HepG2 (cell line): Measurements from ENCODE around the gene HSDL2. TPM values are rescaled to one million over a fixed set of nuclear protein-coding genes. Genes with fewer than 3 reads are reported as not detected.

Experiments used
- ATAC-seq: fragments of 200-7000 bp; cut with Tn5 transposase; 3 replicates; pipeline ENCODE4 v1.9.1; 2020; ENCODE audit warnings: mild to moderate bottlenecking, moderate library complexity
- BruUV-seq: library from RNA; stranded (reverse); fragments of 400-500 nt; replicated peaks from 2 replicates; lab custom pipeline; 2021; lab: Mats Ljungman, UMichigan
- CTCF ChIA-PET: fragments of 300-600 bp; formaldehyde crosslinking; extraction: SDS; loops from one replicate; lab custom pipeline; 2021; ENCODE audit warnings: low total read pairs, inconsistent platforms, low intra/inter-chr PET ratio; lab: Yijun Ruan, JAX
- POLR2A ChIA-PET: fragments of 350-600 bp; sonication (Branson Sonifier 250); formaldehyde crosslinking; loops from one replicate; lab custom pipeline; 2020; ENCODE audit warnings: antibody characterized with exemption, inconsistent platforms; lab: Yijun Ruan, JAX
- DNase-seq: peaks from one replicate; pipeline ENCODE4 v3.0.0-alpha.2; 2015; ENCODE audit warnings: low spot score
- FAIRE-seq: peaks from 3 replicates; lab custom pipeline; 2011; peaks lifted over from hg19 to GRCh38; lab: Jason Lieb, UNC
- H2AFZ ChIP-seq: one replicate; pipeline ENCODE4 v1.6.1; 2011; ENCODE audit warnings: low read length, inconsistent platforms
- H3K27ac ChIP-seq: fragments of 300-600 bp; 3 replicates; pipeline ENCODE4 v1.8.0; 2011; ENCODE audit warnings: mixed run types, mild to moderate bottlenecking, mixed read lengths, low read length, inconsistent platforms; ENCODE audit not compliant: insufficient read depth; ENCODE audit errors: extremely low read length
- H3K27me3 ChIP-seq, 2 experiments: fragments of 200-600 bp in 1 of 2; 2 replicates in 1 of 2; 3 replicates in 1 of 2; pipeline versions ENCODE4 v1.6.0 to v1.8.0; 2011; ENCODE audit warnings: low read length in 2 of 2, mild to moderate bottlenecking in 2 of 2, moderate library complexity in 2 of 2, inconsistent platforms in 1 of 2; ENCODE audit not compliant: insufficient read depth in 2 of 2, control insufficient read depth in 1 of 2
- H3K36me3 ChIP-seq, 2 experiments: fragments of 200-600 bp in 1 of 2; replicated peaks in 1 of 2; 2 replicates in 1 of 2; 3 replicates in 1 of 2; pipeline versions ENCODE4 v1.5.1 to v1.8.0; 2011; ENCODE audit warnings: low read length in 2 of 2, inconsistent platforms in 1 of 2; ENCODE audit not compliant: insufficient read depth in 2 of 2, control insufficient read depth in 1 of 2
- H3K4me1 ChIP-seq: 2 replicates; pipeline ENCODE4 v1.5.1; 2012; ENCODE audit warnings: low read length, inconsistent platforms; ENCODE audit not compliant: insufficient read depth
- H3K4me2 ChIP-seq: 2 replicates; pipeline ENCODE4 v1.6.0; 2011; ENCODE audit warnings: low read depth, low read length, inconsistent platforms
- H3K4me3 ChIP-seq, 3 experiments: fragments of 200-600 bp in 1 of 3; sonication (generic), shearing (Covaris generic) in 1 of 3; replicated peaks in 1 of 3; 2 replicates each; pipeline ENCODE4 v1.5.1; 2011 to 2016; ENCODE audit warnings: low read length in 3 of 3, inconsistent platforms in 2 of 3, low read depth in 2 of 3, mild to moderate bottlenecking in 2 of 3, control low read depth in 1 of 3, mixed read lengths in 1 of 3; ENCODE audit not compliant: insufficient read depth in 1 of 3
- H3K79me2 ChIP-seq: one replicate; pipeline ENCODE4 v1.6.1; 2011; ENCODE audit warnings: low read length, inconsistent platforms; ENCODE audit not compliant: insufficient read depth
- H3K9ac ChIP-seq: 2 replicates; pipeline ENCODE4 v1.6.0; 2011; ENCODE audit warnings: mild to moderate bottlenecking, low read depth, low read length, inconsistent platforms; ENCODE audit not compliant: insufficient read depth
- H3K9me3 ChIP-seq: 2 replicates; pipeline ENCODE4 v1.5.1; 2012; ENCODE audit warnings: mild to moderate bottlenecking, low read length
- H4K20me1 ChIP-seq: 2 replicates; pipeline ENCODE4 v1.6.0; 2011; ENCODE audit warnings: inconsistent platforms, mild to moderate bottlenecking, low read length, moderate library complexity; ENCODE audit not compliant: insufficient read depth
- AFF4 ChIP-seq: sonication (generic); formaldehyde crosslinking; IDR thresholded peaks from 2 replicates; pipeline ENCODE4 v1.4.0; 2020; ENCODE audit warnings: missing genetic modification reagents
- DRAP1 ChIP-seq: IDR thresholded peaks from 2 replicates; pipeline ENCODE4 v1.6.1; 2016; ENCODE audit warnings: missing genetic modification reagents, missing compliant biosample characterization
- EEA1 ChIP-seq: sonication (generic); formaldehyde crosslinking; IDR thresholded peaks from 2 replicates; pipeline ENCODE4 v1.5.1; 2020; ENCODE audit warnings: mild to moderate bottlenecking, missing genetic modification reagents, borderline replicate concordance
- ELF3 ChIP-seq: IDR thresholded peaks from 2 replicates; pipeline ENCODE4 v1.6.1; 2016; ENCODE audit warnings: missing genetic modification reagents, missing compliant biosample characterization
- HOXD1 ChIP-seq: sonication (generic); formaldehyde crosslinking; IDR thresholded peaks from 2 replicates; pipeline ENCODE4 v1.5.0; 2020; ENCODE audit warnings: missing genetic modification reagents
- KLF13 ChIP-seq: sonication (generic); formaldehyde crosslinking; IDR thresholded peaks from 2 replicates; pipeline ENCODE4 v1.4.0; 2020; ENCODE audit warnings: mild to moderate bottlenecking, missing genetic modification reagents
- LCORL ChIP-seq, 2 experiments: fragments of 450-650 bp in 1 of 2; sonication (generic) in 1 of 2; formaldehyde crosslinking in 1 of 2; IDR thresholded peaks; 2 replicates each; pipeline versions ENCODE4 v1.5.0 to v1.6.1; 2017 to 2020; ENCODE audit warnings: antibody characterized with exemption in 1 of 2, missing genetic modification reagents in 1 of 2
- NCOR1 ChIP-seq: fragments of 200-600 bp; sonication (generic); IDR thresholded peaks from 2 replicates; pipeline ENCODE4 v1.7.0; 2017; ENCODE audit warnings: antibody characterized with exemption, low read length, borderline replicate concordance
- REL ChIP-seq: sonication (generic); formaldehyde crosslinking; conservative IDR thresholded peaks from 2 replicates; pipeline ENCODE4 v1.8.0; 2022; ENCODE audit warnings: mild to moderate bottlenecking, missing genetic modification reagents, moderate library complexity
- SAP130 ChIP-seq: IDR thresholded peaks from 2 replicates; pipeline ENCODE4 v1.6.1; 2016; ENCODE audit warnings: low read depth
- SYNCRIP ChIP-seq: fragments of 200-400 bp; formaldehyde crosslinking; IDR thresholded peaks from 2 replicates; pipeline ENCODE4 v1.6.1; 2018; ENCODE audit warnings: mild to moderate bottlenecking, low read depth, low read length; ENCODE audit not compliant: insufficient read depth
- ZNF138 ChIP-seq: sonication (generic); formaldehyde crosslinking; IDR thresholded peaks from 2 replicates; pipeline ENCODE4 v1.5.0; 2020; ENCODE audit warnings: mild to moderate bottlenecking, low read depth, missing genetic modification reagents
- ZNF232 ChIP-seq: sonication (generic); formaldehyde crosslinking; IDR thresholded peaks from 2 replicates; pipeline ENCODE4 v1.4.0; 2020; ENCODE audit warnings: missing genetic modification reagents, borderline replicate concordance
- ZNF281 ChIP-seq: sonication (generic); formaldehyde crosslinking; IDR thresholded peaks from 2 replicates; pipeline ENCODE4 v1.4.0; 2020; ENCODE audit warnings: missing genetic modification reagents, borderline replicate concordance
- ZNF652 ChIP-seq: IDR thresholded peaks from 2 replicates; pipeline ENCODE4 v1.6.1; 2016; ENCODE audit warnings: low read depth, borderline replicate concordance
- ZNF709 ChIP-seq: sonication (generic); formaldehyde crosslinking; IDR thresholded peaks from 2 replicates; pipeline ENCODE4 v1.5.0; 2020; ENCODE audit warnings: mild to moderate bottlenecking, missing genetic modification reagents
- WGBS: methylation state at CpG from one replicate; pipeline ENCODE4 v1.1.6; 2017; ENCODE audit warnings: low lambda C conversion rate; 5-methylcytosine and 5-hydroxymethylcytosine counted together
- in situ Hi-C: cut with HindIII; loops from 2 replicates; pipeline ENCODE4 v1.10.0; 2017; ENCODE audit warnings: low pct_unique_long_range_greater_than_20kb; ENCODE audit not compliant: extremely low pct_ligation_motif_present
- intact Hi-C: fragments of 100-400 bp; cut with micrococcal nuclease; formaldehyde crosslinking; loops from one replicate; pipeline ENCODE4 v1.10.0; 2022; ENCODE audit not compliant: unreplicated experiment
- polyA plus RNA-seq, 8 experiments: library from polyadenylated mRNA; depleted of rRNA in 3 of 8; stranded (reverse) in 7 of 8; unstranded in 1 of 8; fragments of >200 nt; fragmentation: Illumina TruSeq in 4 of 8; extraction: Trizol in 4 of 8; gene quantifications; 2 replicates each; pipeline versions ENCODE4 v1.2.1 to v1.2.3, GENCODE V29; 2011 to 2016; ENCODE audit warnings: low read depth in 4 of 8, missing spikeins in 1 of 8, mixed read lengths in 1 of 8; ENCODE audit not compliant: insufficient read depth in 1 of 8
- total RNA-seq, 5 experiments: library from RNA; depleted of rRNA; stranded (reverse); fragments of >200 nt; fragmentation: Illumina TruSeq; extraction: Trizol; gene quantifications; 2 replicates each; pipeline ENCODE4 v1.2.3, GENCODE V29; 2016; ENCODE audit warnings: low read depth in 1 of 5

Gene HSDL2
- total and polyA plus RNA-seq, 2 of the 13 experiments (the other 11 are each of a cell fraction or from before 2014, with no cell fraction given), result 55.3 to 80.2 TPM

GRCh38 chr9:112334432-112334841, 45.5 kb upstream of the HSDL2 start:
- no peaks in the 10 kb centered on the region; the same call in 1 of the 2 replicates for H4K20me1 ChIP-seq
- no peak for FAIRE-seq
- H3K36me3 ChIP-seq, result no peaks in the 10 kb centered on the region
- in situ Hi-C loops, result no loop called here
- ChIA-PET POLR2A (interaction anchor here (0.8 to 1.9 kb wide), 7 partner anchors 9 to 159 kb away, joined by 3 to 16 read pairs (median 4); partner anchors contain the start of gene HSDL2), CTCF (interaction anchor here (1.2 to 1.5 kb wide), 3 partner anchors 27 to 237 kb away, joined by 4 to 6 read pairs (median 4); no protein-coding TSS in a partner anchor)
- H3K4me2 ChIP-seq, result peak overlapping the region; percentile 94
- TF ChIP-seq SAP130 (CRISPR knock-in tag) (peak; percentile 2; the same call in 1 of the 2 replicates), SYNCRIP (no peak), NCOR1 (0 out of 2 replicates have a peak, but pooled peaks have one; percentile 18), ZNF652 (CRISPR knock-in tag) (peak; percentile 93), REL (CRISPR knock-in tag) (no peak), ZNF709 (CRISPR knock-in tag) (no peak), KLF13 (CRISPR knock-in tag) (no peak), ELF3 (CRISPR knock-in tag) (peak; percentile 51), DRAP1 (CRISPR knock-in tag) (0 out of 2 replicates have a peak, but pooled peaks have one; percentile 3), ZNF232 (no peak), LCORL (IDR thresholded peaks at IDR 0.05) (no peak), LCORL (CRISPR knock-in tag; IDR thresholded peaks at IDR 0.05) (peak; percentile 23; the same call in 1 of the 2 replicates), ZNF138 (CRISPR knock-in tag) (no peak), ZNF281 (no peak), HOXD1 (CRISPR knock-in tag) (no peak), EEA1 (CRISPR knock-in tag) (no peak), AFF4 (CRISPR knock-in tag) (no peak)
- H3K4me3 ChIP-seq, result peak overlapping the region; percentile 70 to 89 (median 85)
- peaks cover 33% of the 10 kb centered on the region for H3K79me2 ChIP-seq
- H3K9me3 ChIP-seq, result no peaks in the 10 kb centered on the region
- peak overlapping the region; percentile 86 for H3K9ac ChIP-seq
- no peak for ATAC-seq
- peak overlapping the region; percentile 90 for H3K27ac ChIP-seq
- intact Hi-C loops, result loop anchor here (5.0 to 10.0 kb wide), 3 partner anchors 60 to 440 kb away; partner anchors contain the start of genes SUSD1 and UGCG
- WGBS, result 0% methylated on average over 8 of the region's 8 CpGs
- H3K4me1 ChIP-seq, result peaks cover 64% of the 10 kb centered on the region
- no TSS peak for BruUV-seq
- peak; percentile 35 for DNase-seq
- no peaks in the 10 kb centered on the region for H3K27me3 ChIP-seq
- H2AFZ ChIP-seq, result peak overlapping the region; percentile 95
